Liver (tissue), 9 donors: ENCODE measurements around the gene CAMKMT. TPM values are rescaled to one million over a fixed set of nuclear protein-coding genes. Genes with fewer than 3 reads are reported as not detected.

Experiments
- DNase-seq: peaks from one replicate; pipeline ENCODE4 v3.0.0-alpha.2; 2017; ENCODE audit warnings: low spot score
- H3K27ac ChIP-seq, 2 donors: one replicate each; pipeline ENCODE4 v1.7.0; 2013; ENCODE audit warnings: inconsistent platforms in 2 of 2, low read length in 2 of 2, control low read depth in 1 of 2, low read depth in 1 of 2, mild to moderate bottlenecking in 1 of 2
- H3K27me3 ChIP-seq, 4 donors: one replicate each; pipeline versions ENCODE4 v1.6.1 to v1.7.0; 2013; ENCODE audit warnings: low read length in 3 of 4, inconsistent platforms in 1 of 4, mild to moderate bottlenecking in 1 of 4, moderate library complexity in 1 of 4; ENCODE audit not compliant: control insufficient read depth in 4 of 4, insufficient read depth in 4 of 4
- H3K36me3 ChIP-seq, 4 donors: one replicate each; pipeline versions ENCODE4 v1.6.1 to v1.7.0; 2013; ENCODE audit warnings: low read length in 3 of 4, mild to moderate bottlenecking in 3 of 4, low read depth in 1 of 4, moderate library complexity in 1 of 4; ENCODE audit not compliant: control insufficient read depth in 4 of 4, insufficient read depth in 3 of 4
- H3K4me1 ChIP-seq, 4 donors: one replicate each; pipeline versions ENCODE4 v1.6.1 to v1.7.0; 2013; ENCODE audit warnings: low read length in 3 of 4, mild to moderate bottlenecking in 3 of 4, moderate library complexity in 1 of 4; ENCODE audit not compliant: control insufficient read depth in 4 of 4, insufficient read depth in 4 of 4
- H3K4me3 ChIP-seq, 3 donors: one replicate each; pipeline versions ENCODE4 v1.6.1 to v1.7.0; 2013; ENCODE audit warnings: low read length in 3 of 3, control low read depth in 1 of 3, low read depth in 1 of 3, mild to moderate bottlenecking in 1 of 3
- H3K9ac ChIP-seq, 2 donors: one replicate each; pipeline ENCODE4 v1.7.0; 2013; ENCODE audit warnings: low read length in 2 of 2, mild to moderate bottlenecking in 2 of 2, moderate library complexity in 2 of 2, control low read depth in 1 of 2, low read depth in 1 of 2
- H3K9me3 ChIP-seq, 4 donors: one replicate each; pipeline versions ENCODE4 v1.6.1 to v1.7.0; 2013; ENCODE audit warnings: low read length in 3 of 4; ENCODE audit not compliant: control insufficient read depth in 4 of 4
- EGR1 ChIP-seq, 2 donors: IDR thresholded peaks; 2 replicates each; pipeline ENCODE4 v1.6.1; 2016 to 2018; ENCODE audit warnings: antibody characterized with exemption in 2 of 2, low read depth in 2 of 2
- FOXA1 ChIP-seq: IDR thresholded peaks from 2 replicates; pipeline ENCODE4 v1.6.1; 2016; ENCODE audit warnings: antibody characterized with exemption
- FOXA2 ChIP-seq: IDR thresholded peaks from 2 replicates; pipeline ENCODE4 v1.6.1; 2016; ENCODE audit warnings: antibody characterized with exemption
- GABPA ChIP-seq, 2 donors: IDR thresholded peaks in 1 of 2; conservative IDR thresholded peaks in 1 of 2; 2 replicates each; pipeline ENCODE4 v1.6.1; 2016; ENCODE audit warnings: antibody characterized with exemption in 2 of 2, mild to moderate bottlenecking in 1 of 2, moderate library complexity in 1 of 2
- HNF4A ChIP-seq, 2 donors: conservative IDR thresholded peaks; 2 replicates each; pipeline ENCODE4 v1.6.1; 2016; ENCODE audit warnings: antibody characterized with exemption in 2 of 2, mild to moderate bottlenecking in 2 of 2
- HNF4G ChIP-seq: IDR thresholded peaks from 2 replicates; pipeline ENCODE4 v1.6.1; 2016; ENCODE audit warnings: antibody characterized with exemption
- MAX ChIP-seq: IDR thresholded peaks from 2 replicates; pipeline ENCODE4 v1.6.1; 2016; ENCODE audit warnings: antibody characterized with exemption
- NR2F2 ChIP-seq: IDR thresholded peaks from 2 replicates; pipeline ENCODE4 v1.6.1; 2016; ENCODE audit warnings: antibody characterized with exemption
- RAD21 ChIP-seq, 2 donors: IDR thresholded peaks; 2 replicates each; pipeline ENCODE4 v1.6.1; 2016; ENCODE audit warnings: antibody characterized with exemption in 2 of 2, mild to moderate bottlenecking in 2 of 2
- RXRA ChIP-seq, 2 donors: IDR thresholded peaks; 2 replicates each; pipeline ENCODE4 v1.6.1; 2017 to 2018; ENCODE audit warnings: antibody characterized with exemption in 2 of 2, mild to moderate bottlenecking in 1 of 2
- SP1 ChIP-seq: IDR thresholded peaks from 2 replicates; pipeline ENCODE4 v1.6.1; 2018; ENCODE audit warnings: antibody characterized with exemption, mild to moderate bottlenecking
- TAF1 ChIP-seq: conservative IDR thresholded peaks from 2 replicates; pipeline ENCODE4 v1.6.1; 2016; ENCODE audit warnings: antibody characterized with exemption, mild to moderate bottlenecking
- YY1 ChIP-seq: IDR thresholded peaks from 2 replicates; pipeline ENCODE4 v1.6.1; 2016; ENCODE audit warnings: antibody characterized with exemption, mild to moderate bottlenecking
- WGBS: extraction: QIAGEN DNeasy Blood & Tissue Kit; methylation state at CpG from one replicate; pipeline ENCODE4 v1.1.7; 2013; 5-methylcytosine and 5-hydroxymethylcytosine counted together
- polyA plus RNA-seq, 2 donors: library from polyadenylated mRNA; stranded (reverse) in 1 of 2; unstranded in 1 of 2; fragments of 200-250 nt in 1 of 2; fragments of >200 nt in 1 of 2; fragmentation: Nextera tagmentation in 1 of 2; extraction: Ambion mirVana in 1 of 2; gene quantifications; one replicate each; pipeline versions ENCODE4 v1.2.1 to v1.2.3, GENCODE V29; 2013 to 2015
- total RNA-seq, 2 donors: library from RNA; depleted of rRNA; stranded (reverse); fragments of >200 nt; gene quantifications; one replicate each; pipeline ENCODE4 v1.2.3, GENCODE V29; 2014
- TF ChIP-seq, protein P1 (sequence below): fragments of 150-350 bp; IDR thresholded peaks from 2 replicates; pipeline ENCODE4 v1.5.1; 2017; ENCODE audit warnings: improper control_type of control experiment, low read depth, low read length; ENCODE audit not compliant: missing input control
- TF ChIP-seq, protein P2 (sequence below): IDR thresholded peaks from 2 replicates; pipeline ENCODE4 v1.6.1; 2016; ENCODE audit warnings: antibody characterized with exemption
- TF ChIP-seq, protein P3 (sequence below): IDR thresholded peaks from 2 replicates; pipeline ENCODE4 v1.6.1; 2016; ENCODE audit warnings: antibody characterized with exemption
- TF ChIP-seq, protein P4 (sequence below): IDR thresholded peaks from 2 replicates; pipeline ENCODE4 v1.6.1; 2016; ENCODE audit warnings: antibody characterized with exemption, mild to moderate bottlenecking
- donor health status: healthy.
- donor health status: healthy.
- donor health status: healthy.
- donor health status: healthy.
- donor health status: healthy.

Gene CAMKMT
- total and polyA plus RNA-seq, 4 donors = 1.5 to 12.7 (median 7.1) TPM

GRCh38 chr2:44689516-44689915 lies 327.8 kb downstream of the CAMKMT start:
- Histone ChIP-seq H3K36me3 (no peaks in the 10 kb centered on the region), H3K4me3 (no peak overlapping the region), H3K4me1 (no peaks in the 10 kb centered on the region), H3K9ac (no peak overlapping the region), H3K27me3 (no peaks in the 10 kb centered on the region), H3K9me3 (no peaks in the 10 kb centered on the region), H3K27ac (no peak overlapping the region)
- no peak for DNase-seq
- 95% methylated on average over 1 of the region's 1 CpG for WGBS
- TF ChIP-seq, protein P1, sequence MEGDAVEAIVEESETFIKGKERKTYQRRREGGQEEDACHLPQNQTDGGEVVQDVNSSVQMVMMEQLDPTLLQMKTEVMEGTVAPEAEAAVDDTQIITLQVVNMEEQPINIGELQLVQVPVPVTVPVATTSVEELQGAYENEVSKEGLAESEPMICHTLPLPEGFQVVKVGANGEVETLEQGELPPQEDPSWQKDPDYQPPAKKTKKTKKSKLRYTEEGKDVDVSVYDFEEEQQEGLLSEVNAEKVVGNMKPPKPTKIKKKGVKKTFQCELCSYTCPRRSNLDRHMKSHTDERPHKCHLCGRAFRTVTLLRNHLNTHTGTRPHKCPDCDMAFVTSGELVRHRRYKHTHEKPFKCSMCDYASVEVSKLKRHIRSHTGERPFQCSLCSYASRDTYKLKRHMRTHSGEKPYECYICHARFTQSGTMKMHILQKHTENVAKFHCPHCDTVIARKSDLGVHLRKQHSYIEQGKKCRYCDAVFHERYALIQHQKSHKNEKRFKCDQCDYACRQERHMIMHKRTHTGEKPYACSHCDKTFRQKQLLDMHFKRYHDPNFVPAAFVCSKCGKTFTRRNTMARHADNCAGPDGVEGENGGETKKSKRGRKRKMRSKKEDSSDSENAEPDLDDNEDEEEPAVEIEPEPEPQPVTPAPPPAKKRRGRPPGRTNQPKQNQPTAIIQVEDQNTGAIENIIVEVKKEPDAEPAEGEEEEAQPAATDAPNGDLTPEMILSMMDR = no peak
- no peak for TF ChIP-seq MAX
- no peak for TF ChIP-seq EGR1 (IDR thresholded peaks at IDR 0.05; ENCODE audit: low read depth in 2 of 2)
- TF ChIP-seq TAF1 = no peak
- no peak for TF ChIP-seq RAD21 (IDR thresholded peaks at IDR 0.05)
- TF ChIP-seq RXRA (IDR thresholded peaks at IDR 0.05) = no peak
- no peak for TF ChIP-seq NR2F2
- TF ChIP-seq SP1 = no peak
- TF ChIP-seq, protein P2, sequence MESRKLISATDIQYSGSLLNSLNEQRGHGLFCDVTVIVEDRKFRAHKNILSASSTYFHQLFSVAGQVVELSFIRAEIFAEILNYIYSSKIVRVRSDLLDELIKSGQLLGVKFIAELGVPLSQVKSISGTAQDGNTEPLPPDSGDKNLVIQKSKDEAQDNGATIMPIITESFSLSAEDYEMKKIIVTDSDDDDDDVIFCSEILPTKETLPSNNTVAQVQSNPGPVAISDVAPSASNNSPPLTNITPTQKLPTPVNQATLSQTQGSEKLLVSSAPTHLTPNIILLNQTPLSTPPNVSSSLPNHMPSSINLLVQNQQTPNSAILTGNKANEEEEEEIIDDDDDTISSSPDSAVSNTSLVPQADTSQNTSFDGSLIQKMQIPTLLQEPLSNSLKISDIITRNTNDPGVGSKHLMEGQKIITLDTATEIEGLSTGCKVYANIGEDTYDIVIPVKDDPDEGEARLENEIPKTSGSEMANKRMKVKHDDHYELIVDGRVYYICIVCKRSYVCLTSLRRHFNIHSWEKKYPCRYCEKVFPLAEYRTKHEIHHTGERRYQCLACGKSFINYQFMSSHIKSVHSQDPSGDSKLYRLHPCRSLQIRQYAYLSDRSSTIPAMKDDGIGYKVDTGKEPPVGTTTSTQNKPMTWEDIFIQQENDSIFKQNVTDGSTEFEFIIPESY = no peak
- no peak for TF ChIP-seq FOXA2
- TF ChIP-seq HNF4G = no peak
- TF ChIP-seq HNF4A (conservative IDR thresholded peaks at IDR 0.05) = no peak
- no peak for TF ChIP-seq YY1
- TF ChIP-seq FOXA1 = no peak

DNA sequence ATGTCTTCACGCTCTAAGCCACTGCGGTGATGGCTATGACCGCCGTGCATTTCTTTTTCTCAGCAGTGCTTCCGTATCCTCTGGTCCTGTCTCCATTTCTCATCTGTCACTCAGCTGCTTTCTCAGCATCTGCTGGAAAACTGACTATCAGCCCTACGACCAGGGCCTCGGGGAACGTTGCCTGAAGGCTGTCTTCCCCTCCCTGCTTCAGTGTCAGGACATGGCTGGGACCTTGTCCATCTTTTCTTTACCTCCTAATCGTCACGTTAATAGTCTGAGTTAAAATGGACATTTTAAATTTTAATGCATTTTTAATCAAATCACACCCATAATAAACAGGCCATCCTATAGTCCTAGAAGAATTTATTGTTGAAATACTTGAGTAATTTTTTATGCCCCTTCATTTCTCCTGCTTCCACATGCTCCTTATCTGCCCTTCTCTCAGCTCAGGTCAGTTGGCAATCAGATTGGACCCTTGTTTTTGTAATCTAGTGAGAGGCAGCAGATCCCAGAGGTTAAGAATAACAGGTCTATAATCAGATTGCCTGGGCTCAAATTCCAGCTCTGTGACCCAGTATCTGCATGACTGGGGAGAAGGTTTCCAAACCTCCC lies 329.5 kb downstream of the CAMKMT start:
- no peak overlapping the region for H3K9ac ChIP-seq
- H3K27ac ChIP-seq = no peak overlapping the region
- TF ChIP-seq FOXA2 (no peak), HNF4G (no peak), YY1 (no peak), GABPA (IDR thresholded peaks at IDR 0.05 in 1 of 2, conservative IDR thresholded peaks at IDR 0.05 in 1 of 2) (no peak), RAD21 (IDR thresholded peaks at IDR 0.05) (no peak), NR2F2 (no peak), EGR1 (IDR thresholded peaks at IDR 0.05; ENCODE audit: low read depth in 2 of 2) (no peak), TAF1 (no peak), MAX (no peak), FOXA1 (no peak), SP1 (no peak), HNF4A (conservative IDR thresholded peaks at IDR 0.05) (no peak), RXRA (IDR thresholded peaks at IDR 0.05) (no peak)
- TF ChIP-seq, protein P2 = no peak
- TF ChIP-seq, protein P3, sequence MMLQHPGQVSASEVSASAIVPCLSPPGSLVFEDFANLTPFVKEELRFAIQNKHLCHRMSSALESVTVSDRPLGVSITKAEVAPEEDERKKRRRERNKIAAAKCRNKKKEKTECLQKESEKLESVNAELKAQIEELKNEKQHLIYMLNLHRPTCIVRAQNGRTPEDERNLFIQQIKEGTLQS = no peak
- TF ChIP-seq, protein P1 = no peak
- TF ChIP-seq, protein P4, sequence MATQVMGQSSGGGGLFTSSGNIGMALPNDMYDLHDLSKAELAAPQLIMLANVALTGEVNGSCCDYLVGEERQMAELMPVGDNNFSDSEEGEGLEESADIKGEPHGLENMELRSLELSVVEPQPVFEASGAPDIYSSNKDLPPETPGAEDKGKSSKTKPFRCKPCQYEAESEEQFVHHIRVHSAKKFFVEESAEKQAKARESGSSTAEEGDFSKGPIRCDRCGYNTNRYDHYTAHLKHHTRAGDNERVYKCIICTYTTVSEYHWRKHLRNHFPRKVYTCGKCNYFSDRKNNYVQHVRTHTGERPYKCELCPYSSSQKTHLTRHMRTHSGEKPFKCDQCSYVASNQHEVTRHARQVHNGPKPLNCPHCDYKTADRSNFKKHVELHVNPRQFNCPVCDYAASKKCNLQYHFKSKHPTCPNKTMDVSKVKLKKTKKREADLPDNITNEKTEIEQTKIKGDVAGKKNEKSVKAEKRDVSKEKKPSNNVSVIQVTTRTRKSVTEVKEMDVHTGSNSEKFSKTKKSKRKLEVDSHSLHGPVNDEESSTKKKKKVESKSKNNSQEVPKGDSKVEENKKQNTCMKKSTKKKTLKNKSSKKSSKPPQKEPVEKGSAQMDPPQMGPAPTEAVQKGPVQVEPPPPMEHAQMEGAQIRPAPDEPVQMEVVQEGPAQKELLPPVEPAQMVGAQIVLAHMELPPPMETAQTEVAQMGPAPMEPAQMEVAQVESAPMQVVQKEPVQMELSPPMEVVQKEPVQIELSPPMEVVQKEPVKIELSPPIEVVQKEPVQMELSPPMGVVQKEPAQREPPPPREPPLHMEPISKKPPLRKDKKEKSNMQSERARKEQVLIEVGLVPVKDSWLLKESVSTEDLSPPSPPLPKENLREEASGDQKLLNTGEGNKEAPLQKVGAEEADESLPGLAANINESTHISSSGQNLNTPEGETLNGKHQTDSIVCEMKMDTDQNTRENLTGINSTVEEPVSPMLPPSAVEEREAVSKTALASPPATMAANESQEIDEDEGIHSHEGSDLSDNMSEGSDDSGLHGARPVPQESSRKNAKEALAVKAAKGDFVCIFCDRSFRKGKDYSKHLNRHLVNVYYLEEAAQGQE = no peak
- WGBS = 95% methylated on average over 10 of the region's 10 CpGs
- no peaks in the 10 kb centered on the region for H3K4me1 ChIP-seq
- no peaks in the 10 kb centered on the region for H3K36me3 ChIP-seq
- H3K4me3 ChIP-seq = no peak overlapping the region
- no peaks in the 10 kb centered on the region for H3K9me3 ChIP-seq
- DNase-seq = no peak
- no peaks in the 10 kb centered on the region for H3K27me3 ChIP-seq
